Measurements from ENCODE around the gene SYNGR3.
A peak's percentile ranks its signal among the peaks of the same experiment; 100 is the strongest.
"Not testable (repeated sequence)": the region's sequence is repeated elsewhere in the genome, so short reads cannot be mapped to it uniquely, and the experiment has no call there.

The SYNGR3 gene

GRCh38 chr16:1947369-1947670 lies 42.5 kb upstream of the SYNGR3 start:
- Histone ChIP-seq H3K4me3 (ENCODE audit: low read depth, low read length) (no peak overlapping the region), H3K36me3 (ENCODE audit: control insufficient read depth, insufficient read depth, low read length) (no peaks in the 10 kb centered on the region), H3K9ac (ENCODE audit: low read length) (no peak overlapping the region), H3K27ac (ENCODE audit: low read depth, low read length) (no peak overlapping the region), H3K4me1 (ENCODE audit: control insufficient read depth, insufficient read depth, low read length) (0 out of 2 replicates have a peak, but pooled peaks cover 3% of the 10 kb centered on the region), H3K27me3 (ENCODE audit: control insufficient read depth, insufficient read depth, low read length) (no peaks in the 10 kb centered on the region), H3K9me3 (ENCODE audit: control insufficient read depth, insufficient read depth, low read depth, low read length) (no peaks in the 10 kb centered on the region)

GRCh38 chr16:1949507-1949906 lies 40.3 kb upstream of the SYNGR3 start:
- Histone ChIP-seq H3K4me3 (ENCODE audit: low read depth, low read length) (no peak overlapping the region), H3K4me1 (ENCODE audit: control insufficient read depth, insufficient read depth, low read length) (peaks cover 5% of the 10 kb centered on the region; the same call in 1 of the 2 replicates), H3K9me3 (ENCODE audit: control insufficient read depth, insufficient read depth, low read depth, low read length) (no peaks in the 10 kb centered on the region), H3K27ac (ENCODE audit: low read depth, low read length) (no peak overlapping the region), H3K27me3 (ENCODE audit: control insufficient read depth, insufficient read depth, low read length) (no peaks in the 10 kb centered on the region), H3K36me3 (ENCODE audit: control insufficient read depth, insufficient read depth, low read length) (no peaks in the 10 kb centered on the region), H3K9ac (ENCODE audit: low read length) (no peak overlapping the region)

DNA sequence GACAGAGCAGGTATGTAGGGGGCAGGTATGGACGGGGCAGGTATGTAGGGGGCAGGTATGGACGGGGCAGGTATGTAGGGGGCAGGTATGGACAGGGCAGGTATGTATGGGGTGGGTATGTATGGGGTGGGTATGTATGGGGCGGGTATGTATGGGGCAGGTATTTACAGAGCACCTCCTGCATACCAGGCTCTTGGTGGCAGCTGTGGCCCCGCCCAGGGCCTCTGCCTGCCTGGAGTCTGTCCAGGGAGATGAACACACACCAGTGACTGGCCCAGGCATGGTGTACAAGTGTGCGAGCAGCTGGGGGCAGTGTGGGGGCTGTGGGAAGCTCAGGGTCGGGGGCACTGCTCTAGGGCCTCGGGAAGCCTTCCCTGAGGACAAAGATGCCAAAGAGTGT lies 39.7 kb upstream of the SYNGR3 start:
- no peaks in the 10 kb centered on the region for H3K36me3 ChIP-seq (ENCODE audit: control insufficient read depth, insufficient read depth, low read length)
- H3K9ac ChIP-seq (ENCODE audit: low read length), result no peak overlapping the region

DNA sequence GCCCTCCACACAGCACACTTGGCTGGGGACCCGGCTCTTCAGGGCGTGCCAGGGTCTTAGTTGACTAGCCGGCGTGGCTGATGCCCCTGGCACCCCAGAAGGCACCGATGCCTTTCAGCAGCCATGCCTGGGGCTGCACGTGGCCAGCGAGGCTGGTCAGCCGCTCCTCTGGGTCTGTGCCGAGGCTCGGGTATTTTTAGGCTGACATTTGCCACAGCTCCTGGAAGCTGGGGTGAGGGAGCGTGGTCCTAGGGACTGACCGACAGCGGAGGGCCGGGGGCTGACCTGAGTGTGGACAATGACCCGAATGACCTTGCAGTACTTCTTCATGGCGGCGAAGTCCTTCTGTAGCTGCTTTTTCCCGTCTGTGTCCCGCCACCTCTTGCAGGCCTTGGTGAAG lies 39.2 kb upstream of the SYNGR3 start:
- H3K4me1 ChIP-seq (ENCODE audit: control insufficient read depth, insufficient read depth, low read length), result peaks cover 3% of the 10 kb centered on the region; the same call in 1 of the 2 replicates
- no peak overlapping the region for H3K9ac ChIP-seq (ENCODE audit: low read length)
- H3K27me3 ChIP-seq (ENCODE audit: control insufficient read depth, insufficient read depth, low read length), result no peaks in the 10 kb centered on the region
- H3K9me3 ChIP-seq (ENCODE audit: control insufficient read depth, insufficient read depth, low read depth, low read length), result no peaks in the 10 kb centered on the region
- H3K36me3 ChIP-seq (ENCODE audit: control insufficient read depth, insufficient read depth, low read length), result no peaks in the 10 kb centered on the region
- no peak overlapping the region for H3K4me3 ChIP-seq (ENCODE audit: low read depth, low read length)
- H3K27ac ChIP-seq (ENCODE audit: low read depth, low read length), result no peak overlapping the region

More for the DNA sequence above, 39.7 kb upstream of the SYNGR3 start:
- H3K4me1 ChIP-seq (ENCODE audit: control insufficient read depth, insufficient read depth, low read length), result peaks cover 3% of the 10 kb centered on the region; the same call in 1 of the 2 replicates
- no peaks in the 10 kb centered on the region for H3K27me3 ChIP-seq (ENCODE audit: control insufficient read depth, insufficient read depth, low read length)
- H3K9me3 ChIP-seq (ENCODE audit: control insufficient read depth, insufficient read depth, low read depth, low read length), result no peaks in the 10 kb centered on the region
- no peak overlapping the region for H3K27ac ChIP-seq (ENCODE audit: low read depth, low read length)
- H3K4me3 ChIP-seq (ENCODE audit: low read depth, low read length), result no peak overlapping the region

DNA sequence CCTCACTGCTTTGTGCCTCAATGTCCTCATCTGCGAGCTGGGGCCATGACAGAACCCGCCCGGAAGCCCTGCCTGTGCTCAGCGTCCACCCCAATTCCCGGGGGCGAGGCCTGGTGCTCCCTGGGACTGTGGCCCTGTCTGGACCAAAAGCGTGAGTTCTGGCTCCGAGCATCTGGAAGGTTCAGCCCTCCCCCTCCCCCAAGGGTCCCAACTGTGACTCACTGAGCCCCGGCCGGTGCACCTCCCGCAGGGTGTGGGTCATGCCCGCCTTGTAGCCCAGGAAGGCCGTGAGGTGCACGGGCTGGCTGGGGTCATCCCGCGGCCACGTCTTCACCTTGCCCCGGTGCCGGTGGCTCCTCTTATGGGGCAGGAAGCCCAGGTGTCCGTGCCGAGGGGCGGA lies 36.0 kb upstream of the SYNGR3 start:
- H3K9me3 ChIP-seq (ENCODE audit: control insufficient read depth, insufficient read depth, low read depth, low read length), result no peaks in the 10 kb centered on the region
- H3K27ac ChIP-seq (ENCODE audit: low read depth, low read length), result no peak overlapping the region
- H3K27me3 ChIP-seq (ENCODE audit: control insufficient read depth, insufficient read depth, low read length), result no peaks in the 10 kb centered on the region
- no peak overlapping the region for H3K9ac ChIP-seq (ENCODE audit: low read length)
- H3K36me3 ChIP-seq (ENCODE audit: control insufficient read depth, insufficient read depth, low read length), result no peaks in the 10 kb centered on the region
- H3K4me1 ChIP-seq (ENCODE audit: control insufficient read depth, insufficient read depth, low read length), result peaks cover 5% of the 10 kb centered on the region
- H3K4me3 ChIP-seq (ENCODE audit: low read depth, low read length), result no peak overlapping the region

DNA sequence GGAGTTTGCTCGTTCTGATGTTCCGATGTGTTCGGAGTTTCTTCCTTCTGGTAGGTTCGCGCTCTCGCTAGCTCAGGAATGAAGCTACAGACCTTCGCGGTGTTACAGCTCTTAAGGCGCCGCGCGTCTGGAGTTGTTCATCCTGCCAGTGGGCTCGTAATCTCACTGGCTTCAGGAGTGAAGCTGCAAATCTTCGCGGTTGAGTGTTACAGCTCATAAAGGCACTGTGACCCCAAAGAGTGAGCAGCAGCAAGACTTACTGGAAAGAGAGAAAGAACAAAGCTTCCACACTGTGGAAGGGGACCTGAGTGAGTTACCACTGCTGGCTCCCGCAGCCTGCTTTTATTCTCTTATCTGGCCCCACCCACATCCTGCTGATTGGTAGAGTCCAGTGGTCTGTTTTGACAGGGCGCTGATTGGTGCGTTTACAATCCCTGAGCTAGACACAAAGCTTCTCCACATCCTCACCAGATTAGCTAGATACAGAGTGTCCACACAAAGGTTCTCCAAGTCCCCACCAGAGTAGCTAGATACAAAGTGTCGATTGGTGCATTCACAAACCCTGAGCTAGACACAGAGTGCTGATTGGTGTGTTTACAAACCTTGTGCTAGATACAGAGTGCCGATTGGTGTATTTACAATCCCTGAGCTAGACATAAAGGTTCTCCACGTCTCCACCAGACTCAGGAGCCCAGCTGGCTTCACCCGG lies 32.2 kb upstream of the SYNGR3 start:
- peaks cover 15% of the 10 kb centered on the region for H3K4me1 ChIP-seq (ENCODE audit: control insufficient read depth, insufficient read depth, low read length)
- H3K9ac ChIP-seq (ENCODE audit: low read length); H3K27ac ChIP-seq (ENCODE audit: low read depth, low read length); H3K27me3 ChIP-seq (ENCODE audit: control insufficient read depth, insufficient read depth, low read length); H3K4me3 ChIP-seq (ENCODE audit: low read depth, low read length); H3K9me3 ChIP-seq (ENCODE audit: control insufficient read depth, insufficient read depth, low read depth, low read length): not testable (repeated sequence)
- peaks cover 16% of the 10 kb centered on the region for H3K36me3 ChIP-seq (ENCODE audit: control insufficient read depth, insufficient read depth, low read length)

- Histone ChIP-seq H3K36me3 (ENCODE audit: control insufficient read depth, insufficient read depth, low read length) (peaks cover 21% of the 10 kb centered on the region), H3K4me1 (ENCODE audit: control insufficient read depth, insufficient read depth, low read length) (peaks cover 15% of the 10 kb centered on the region)
- not testable (repeated sequence) for H3K27ac ChIP-seq (ENCODE audit: low read depth, low read length); H3K27me3 ChIP-seq (ENCODE audit: control insufficient read depth, insufficient read depth, low read length); H3K9ac ChIP-seq (ENCODE audit: low read length); H3K9me3 ChIP-seq (ENCODE audit: control insufficient read depth, insufficient read depth, low read depth, low read length); H3K4me3 ChIP-seq (ENCODE audit: low read depth, low read length)
Measured at GRCh38 chr16:1958143-1958491, 31.7 kb upstream of the SYNGR3 start.

- H3K27ac ChIP-seq (ENCODE audit: low read depth, low read length), result no peak overlapping the region
Measured at GRCh38 chr16:1958715-1959268, 31.0 kb upstream of the SYNGR3 start.

GRCh38 chr16:1959269-1960039 lies 30.3 kb upstream of the SYNGR3 start, which contains the start of gene NDUFB10:
TSS of gene NDUFB10 (plus strand) at chr16:1959538. CDS start at chr16:1959625, 87 bp downstream.
- Histone ChIP-seq H3K9ac (ENCODE audit: low read length) (peak within 1 kb of the TSS; percentile 88), H3K9me3 (ENCODE audit: control insufficient read depth, insufficient read depth, low read depth, low read length) (no peaks in the 10 kb centered on the region), H3K4me1 (ENCODE audit: control insufficient read depth, insufficient read depth, low read length) (peaks cover 15% of the 10 kb centered on the region), H3K4me3 (ENCODE audit: low read depth, low read length) (peak within 1 kb of the TSS; percentile 98), H3K36me3 (ENCODE audit: control insufficient read depth, insufficient read depth, low read length) (peaks cover 32% of the 10 kb centered on the region), H3K27me3 (ENCODE audit: control insufficient read depth, insufficient read depth, low read length) (no peaks in the 10 kb centered on the region), H3K27ac (ENCODE audit: low read depth, low read length) (peak within 1 kb of the TSS; percentile 88)

More at GRCh38 chr16:1958715-1959268, 31.0 kb upstream of the SYNGR3 start:
- Histone ChIP-seq H3K9me3 (ENCODE audit: control insufficient read depth, insufficient read depth, low read depth, low read length) (no peaks in the 10 kb centered on the region), H3K4me1 (ENCODE audit: control insufficient read depth, insufficient read depth, low read length) (peaks cover 15% of the 10 kb centered on the region), H3K9ac (ENCODE audit: low read length) (peak overlapping the region; percentile 21), H3K36me3 (ENCODE audit: control insufficient read depth, insufficient read depth, low read length) (peaks cover 28% of the 10 kb centered on the region), H3K4me3 (ENCODE audit: low read depth, low read length) (peak overlapping the region; percentile 98), H3K27me3 (ENCODE audit: control insufficient read depth, insufficient read depth, low read length) (no peaks in the 10 kb centered on the region)

GRCh38 chr16:1960665-1961630 lies 28.8 kb upstream of the SYNGR3 start:
- H3K9me3 ChIP-seq (ENCODE audit: control insufficient read depth, insufficient read depth, low read depth, low read length), result no peaks in the 10 kb centered on the region
- peaks cover 32% of the 10 kb centered on the region for H3K36me3 ChIP-seq (ENCODE audit: control insufficient read depth, insufficient read depth, low read length)
- H3K4me1 ChIP-seq (ENCODE audit: control insufficient read depth, insufficient read depth, low read length), result peaks cover 20% of the 10 kb centered on the region
- peak overlapping the region; percentile 98 for H3K4me3 ChIP-seq (ENCODE audit: low read depth, low read length)
- H3K27me3 ChIP-seq (ENCODE audit: control insufficient read depth, insufficient read depth, low read length), result no peaks in the 10 kb centered on the region
- no peak overlapping the region; the same call in 1 of the 2 replicates for H3K27ac ChIP-seq (ENCODE audit: low read depth, low read length)
- H3K9ac ChIP-seq (ENCODE audit: low read length), result peak overlapping the region; percentile 88

All from HUES6 (cell line).